WTC11 (cell line): ENCODE measurements around the gene STEAP1B.
A peak's percentile ranks its signal among the peaks of the same experiment; 100 is the strongest.
"Not testable (repeated sequence)": the region's sequence is repeated elsewhere in the genome, so short reads cannot be mapped to it uniquely, and the experiment has no call there.

ENCODE experiments used
- ATF1 ChIP-seq: sonication (generic); formaldehyde crosslinking; IDR thresholded peaks from 2 replicates; pipeline ENCODE4 v1.8.1; 2023; ENCODE audit warnings: mild to moderate bottlenecking, moderate library complexity, missing genetic modification reagents
- CTCF ChIP-seq: fragments of 200-600 bp; IDR thresholded peaks from 2 replicates; pipeline ENCODE4 v1.8.0; 2022; ENCODE audit warnings: antibody characterized with exemption
- ETV6 ChIP-seq: sonication (generic); formaldehyde crosslinking; IDR thresholded peaks from 2 replicates; pipeline ENCODE4 v1.8.1; 2022; ENCODE audit warnings: mild to moderate bottlenecking, missing genetic modification reagents
- KAT7 ChIP-seq: sonication (generic); formaldehyde crosslinking; IDR thresholded peaks from 2 replicates; pipeline ENCODE4 v1.8.1; 2023; ENCODE audit warnings: missing genetic modification reagents, mild to moderate bottlenecking, borderline replicate concordance
- MXD4 ChIP-seq: fragments of 250-450 bp; sonication (Bioruptor Pico); IDR thresholded peaks from 2 replicates; pipeline ENCODE4 v1.8.0; 2021; ENCODE audit warnings: mild to moderate bottlenecking, moderate library complexity, borderline replicate concordance
- TEAD4 ChIP-seq: sonication (generic); formaldehyde crosslinking; IDR thresholded peaks from 2 replicates; pipeline ENCODE4 v1.8.0; 2022; ENCODE audit warnings: mild to moderate bottlenecking, missing genetic modification reagents
- ZNF512 ChIP-seq: sonication (generic); formaldehyde crosslinking; IDR thresholded peaks from 2 replicates; pipeline ENCODE4 v1.8.1; 2022; ENCODE audit warnings: missing genetic modification reagents, borderline replicate concordance
- TF ChIP-seq, protein P1 (sequence below): sonication (generic); formaldehyde crosslinking; IDR thresholded peaks from 2 replicates; pipeline ENCODE4 v1.8.1; 2022; ENCODE audit warnings: low read depth, missing genetic modification reagents, borderline replicate concordance
- TF ChIP-seq, protein P2 (sequence below): sonication (generic); formaldehyde crosslinking; IDR thresholded peaks from 2 replicates; pipeline ENCODE4 v1.8.0; 2023; ENCODE audit warnings: missing genetic modification reagents

- TF ChIP-seq ETV6, MXD4, KAT7, ATF1, TEAD4, ZNF512 (CRISPR knock-in tag): not testable (repeated sequence)
- TF ChIP-seq, protein P1, sequence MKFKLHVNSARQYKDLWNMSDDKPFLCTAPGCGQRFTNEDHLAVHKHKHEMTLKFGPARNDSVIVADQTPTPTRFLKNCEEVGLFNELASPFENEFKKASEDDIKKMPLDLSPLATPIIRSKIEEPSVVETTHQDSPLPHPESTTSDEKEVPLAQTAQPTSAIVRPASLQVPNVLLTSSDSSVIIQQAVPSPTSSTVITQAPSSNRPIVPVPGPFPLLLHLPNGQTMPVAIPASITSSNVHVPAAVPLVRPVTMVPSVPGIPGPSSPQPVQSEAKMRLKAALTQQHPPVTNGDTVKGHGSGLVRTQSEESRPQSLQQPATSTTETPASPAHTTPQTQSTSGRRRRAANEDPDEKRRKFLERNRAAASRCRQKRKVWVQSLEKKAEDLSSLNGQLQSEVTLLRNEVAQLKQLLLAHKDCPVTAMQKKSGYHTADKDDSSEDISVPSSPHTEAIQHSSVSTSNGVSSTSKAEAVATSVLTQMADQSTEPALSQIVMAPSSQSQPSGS: not testable (repeated sequence)
- TF ChIP-seq CTCF: peak; percentile 34; the same call in 1 of the 2 replicates
- TF ChIP-seq, protein P2, sequence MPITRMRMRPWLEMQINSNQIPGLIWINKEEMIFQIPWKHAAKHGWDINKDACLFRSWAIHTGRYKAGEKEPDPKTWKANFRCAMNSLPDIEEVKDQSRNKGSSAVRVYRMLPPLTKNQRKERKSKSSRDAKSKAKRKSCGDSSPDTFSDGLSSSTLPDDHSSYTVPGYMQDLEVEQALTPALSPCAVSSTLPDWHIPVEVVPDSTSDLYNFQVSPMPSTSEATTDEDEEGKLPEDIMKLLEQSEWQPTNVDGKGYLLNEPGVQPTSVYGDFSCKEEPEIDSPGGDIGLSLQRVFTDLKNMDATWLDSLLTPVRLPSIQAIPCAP (CRISPR knock-in tag): not testable (repeated sequence)
Observed at GRCh38 chr7:22504519-22504918, 4.5 kb upstream of the STEAP1B start.
